Panc1 (cell line): Measurements from ENCODE around the gene PANK4.

Experiments used
- POLR2AphosphoS5 ChIP-seq: IDR thresholded peaks from 2 replicates; pipeline ENCODE4 v1.6.1; 2012; ENCODE audit warnings: mild to moderate bottlenecking, low read depth, low read length, moderate library complexity
- TF ChIP-seq, protein P1 (sequence below): fragments of 450-650 bp; IDR thresholded peaks from 2 replicates; pipeline ENCODE4 v1.5.1; 2017; ENCODE audit warnings: mild to moderate bottlenecking

- TF ChIP-seq POLR2AphosphoS5: no peak
- TF ChIP-seq, protein P1, sequence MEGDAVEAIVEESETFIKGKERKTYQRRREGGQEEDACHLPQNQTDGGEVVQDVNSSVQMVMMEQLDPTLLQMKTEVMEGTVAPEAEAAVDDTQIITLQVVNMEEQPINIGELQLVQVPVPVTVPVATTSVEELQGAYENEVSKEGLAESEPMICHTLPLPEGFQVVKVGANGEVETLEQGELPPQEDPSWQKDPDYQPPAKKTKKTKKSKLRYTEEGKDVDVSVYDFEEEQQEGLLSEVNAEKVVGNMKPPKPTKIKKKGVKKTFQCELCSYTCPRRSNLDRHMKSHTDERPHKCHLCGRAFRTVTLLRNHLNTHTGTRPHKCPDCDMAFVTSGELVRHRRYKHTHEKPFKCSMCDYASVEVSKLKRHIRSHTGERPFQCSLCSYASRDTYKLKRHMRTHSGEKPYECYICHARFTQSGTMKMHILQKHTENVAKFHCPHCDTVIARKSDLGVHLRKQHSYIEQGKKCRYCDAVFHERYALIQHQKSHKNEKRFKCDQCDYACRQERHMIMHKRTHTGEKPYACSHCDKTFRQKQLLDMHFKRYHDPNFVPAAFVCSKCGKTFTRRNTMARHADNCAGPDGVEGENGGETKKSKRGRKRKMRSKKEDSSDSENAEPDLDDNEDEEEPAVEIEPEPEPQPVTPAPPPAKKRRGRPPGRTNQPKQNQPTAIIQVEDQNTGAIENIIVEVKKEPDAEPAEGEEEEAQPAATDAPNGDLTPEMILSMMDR: no peak; the same call in 1 of the 2 replicates
Observed at GRCh38 chr1:2561898-2562895, 35.8 kb upstream of the PANK4 start.
